Dermis blood vessel endothelial cell (primary cell): ENCODE measurements around the gene PLD2. TPM values are rescaled to one million over a fixed set of nuclear protein-coding genes. Genes with fewer than 3 reads are reported as not detected.
"Not testable (repeated sequence)": the region's sequence is repeated elsewhere in the genome, so short reads cannot be mapped to it uniquely, and the experiment has no call there.

Experiments
- DNase-seq: peaks from one replicate; pipeline ENCODE4 v3.0.0; 2010
- total RNA-seq: library from RNA; depleted of rRNA; stranded (reverse); fragments of >200 nt; gene quantifications from 2 replicates; pipeline ENCODE4 v1.2.3, GENCODE V29; 2014

Gene PLD2
- total RNA-seq, 1 donor from 2014 or later: 35.1 TPM

- DNase-seq: no peak
Measured at GRCh38 chr17:4837471-4838308, 30.7 kb downstream of the PLD2 start.

- no peak for DNase-seq
Measured at GRCh38 chr17:4838309-4838785, 31.4 kb downstream of the PLD2 start.

DNA sequence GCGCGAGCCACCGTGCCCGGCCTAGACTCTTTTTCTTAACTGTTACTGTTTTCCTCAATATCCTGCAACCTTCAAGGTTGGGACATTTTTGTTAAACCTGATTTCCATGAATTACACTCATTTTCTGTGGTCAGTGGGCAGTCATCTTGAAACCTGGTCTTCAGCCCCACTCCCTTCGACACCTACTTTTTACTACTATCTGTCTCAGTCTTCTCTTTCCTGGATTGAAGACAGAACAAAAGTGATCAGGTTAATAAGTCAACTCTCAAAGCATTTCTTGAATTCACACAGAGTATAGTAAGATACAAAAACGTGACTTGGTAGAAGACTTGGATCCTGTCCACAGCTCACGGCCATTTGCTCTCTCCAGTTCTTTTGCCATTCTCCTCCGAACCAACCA, 32.3 kb downstream of the PLD2 start:
- DNase-seq: no peak

DNA sequence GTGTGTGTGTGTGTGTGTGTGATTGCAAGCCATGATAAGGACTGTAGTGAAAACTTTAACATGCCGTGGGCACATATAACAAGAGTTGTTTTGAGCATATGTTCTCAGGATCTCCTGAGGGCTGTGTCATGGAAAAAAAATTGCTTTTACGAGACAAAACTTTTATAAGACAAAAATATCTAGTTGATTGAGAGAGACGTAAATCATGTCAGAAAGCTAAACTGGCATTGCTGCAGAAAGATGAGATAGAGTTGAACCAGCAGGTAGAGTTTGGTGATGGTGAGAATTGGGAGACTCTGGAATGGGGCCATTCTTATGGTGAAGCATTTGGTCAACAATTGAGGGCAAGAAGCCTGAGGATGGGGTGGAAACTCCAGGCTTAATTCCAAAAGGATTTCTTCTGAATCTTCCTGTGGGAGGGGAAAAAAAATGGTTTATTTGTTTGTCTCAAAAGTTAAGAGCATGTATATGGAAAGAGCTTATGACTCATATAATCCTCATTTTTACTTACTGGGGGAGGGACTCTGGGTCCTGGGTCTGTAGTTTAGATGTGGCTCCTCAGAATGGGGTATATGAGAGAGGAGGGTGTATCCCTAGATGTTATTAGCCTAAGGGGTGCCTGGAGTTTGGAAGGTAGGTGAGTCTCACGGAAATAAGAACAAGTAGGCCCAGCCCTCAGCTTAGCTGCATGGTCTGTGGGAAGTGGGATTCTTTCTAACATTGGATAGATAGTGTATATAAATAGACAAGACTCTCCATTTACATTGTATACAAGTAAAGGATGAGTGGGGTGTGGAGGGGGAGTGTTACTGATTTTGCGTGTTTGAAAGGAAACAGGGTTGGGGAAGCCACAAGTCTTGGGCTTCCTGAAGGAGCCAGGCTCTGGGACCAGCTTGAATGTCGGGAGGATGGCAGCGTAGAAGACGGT, 33.3 kb downstream of the PLD2 start:
- no peak for DNase-seq

DNA sequence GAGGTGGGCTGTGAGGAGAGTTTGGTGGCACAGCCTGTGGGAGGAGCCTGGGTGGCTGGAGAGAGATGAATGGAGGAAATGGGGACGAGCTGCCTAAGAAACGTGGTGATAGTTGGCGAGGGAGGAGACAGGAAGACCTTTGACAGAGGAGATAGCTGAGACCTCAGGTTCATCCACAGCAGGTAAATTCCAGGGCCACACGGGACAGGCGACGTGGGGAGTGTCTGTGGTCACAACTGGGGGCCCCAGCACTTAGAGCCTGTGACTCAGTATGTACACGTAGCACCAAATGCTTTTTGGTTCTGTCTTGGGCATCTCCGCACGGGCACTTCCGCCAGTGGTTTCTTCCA, 33.9 kb downstream of the PLD2 start:
- DNase-seq: no peak

DNA sequence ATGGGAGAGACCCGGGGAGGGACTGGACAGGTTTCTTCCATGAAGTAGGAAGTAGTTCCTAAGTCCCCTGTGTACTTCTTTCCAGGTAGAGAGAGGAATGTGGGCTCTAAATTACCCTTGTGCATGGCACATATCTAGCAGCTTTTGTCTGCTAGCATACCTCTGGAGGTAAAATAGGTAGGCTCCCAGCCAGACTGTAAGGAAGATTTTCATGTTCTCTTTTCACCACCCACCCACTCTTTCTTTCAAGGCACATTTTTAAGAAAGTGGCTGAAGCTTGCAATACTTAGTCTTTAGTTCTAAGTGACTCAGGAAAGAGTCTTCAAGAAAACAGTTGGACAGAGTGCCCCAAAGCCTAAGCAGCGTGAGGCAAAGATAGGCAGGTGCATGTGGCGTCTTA, 35.4 kb downstream of the PLD2 start:
- DNase-seq: no peak

DNA sequence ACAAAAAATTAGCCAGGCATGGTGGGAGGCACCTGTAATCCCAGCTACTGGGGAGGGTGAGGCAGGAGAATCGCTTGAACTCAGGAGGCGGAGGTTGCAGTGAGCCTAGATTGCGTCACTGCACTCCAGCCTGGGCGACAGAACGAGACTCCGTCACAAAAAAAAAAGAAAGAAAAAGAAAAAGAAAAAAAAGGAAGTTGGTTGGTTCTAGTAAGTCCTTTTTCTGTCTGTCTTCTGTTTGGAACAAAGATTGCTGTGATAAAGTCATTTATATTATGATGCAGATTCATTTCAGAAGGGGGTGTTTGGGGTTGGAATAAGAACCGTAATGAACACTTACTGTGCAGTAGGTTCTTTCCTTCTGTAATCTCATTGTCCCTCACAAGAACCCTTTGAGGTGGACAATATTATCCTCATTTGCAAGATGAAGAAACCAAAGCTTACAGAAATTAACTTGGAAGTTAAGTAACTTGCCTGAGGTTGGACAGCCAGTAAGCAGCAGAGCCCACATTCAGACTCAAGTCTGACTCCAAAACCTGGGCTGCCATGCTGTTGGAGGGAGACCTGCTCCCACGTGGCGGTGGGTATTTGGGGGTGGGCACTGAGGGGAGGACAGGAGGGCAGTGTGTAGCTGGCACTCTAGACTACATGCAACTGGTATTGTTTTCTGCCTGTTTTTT, 36.5 kb downstream of the PLD2 start:
- no peak for DNase-seq

- no peak for DNase-seq
Measured at GRCh38 chr17:4845118-4845517, 38.2 kb downstream of the PLD2 start.

DNA sequence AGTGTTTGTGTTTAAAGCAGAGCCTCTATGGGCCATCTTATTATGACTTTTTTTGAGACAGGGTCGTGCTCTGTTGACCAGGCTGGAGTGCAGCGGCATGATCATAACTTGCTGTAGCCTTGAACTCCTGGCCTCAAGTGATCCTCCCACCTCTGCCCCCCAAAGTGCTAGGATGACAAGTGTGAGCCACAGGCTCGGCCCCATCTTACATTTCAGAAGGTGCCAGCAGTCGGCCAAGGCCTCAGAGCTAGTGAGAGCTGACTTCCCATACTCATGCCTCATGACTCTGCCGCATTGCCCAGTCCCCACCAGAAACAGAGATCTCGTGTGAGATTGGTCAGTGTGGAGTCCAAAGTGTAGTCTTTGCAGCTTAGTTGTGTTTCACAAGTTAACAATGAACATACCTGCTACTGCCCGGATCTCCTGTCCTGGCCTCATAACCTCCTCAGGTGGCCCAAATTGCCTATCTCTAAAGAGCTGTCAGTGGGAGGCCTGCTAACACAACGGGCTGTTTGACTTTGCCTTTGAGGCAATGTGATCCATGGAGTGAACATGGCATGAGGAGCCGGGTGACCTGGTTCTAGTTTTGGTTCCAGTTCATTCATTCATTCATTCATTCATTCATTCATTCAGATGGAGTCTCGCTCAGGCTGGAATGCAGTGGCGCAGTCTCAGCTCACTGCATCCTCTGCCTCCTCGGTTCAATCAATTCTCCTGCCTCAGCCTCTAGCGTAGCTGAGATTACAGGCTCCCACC, 39.9 kb downstream of the PLD2 start:
- DNase-seq: no peak

DNA sequence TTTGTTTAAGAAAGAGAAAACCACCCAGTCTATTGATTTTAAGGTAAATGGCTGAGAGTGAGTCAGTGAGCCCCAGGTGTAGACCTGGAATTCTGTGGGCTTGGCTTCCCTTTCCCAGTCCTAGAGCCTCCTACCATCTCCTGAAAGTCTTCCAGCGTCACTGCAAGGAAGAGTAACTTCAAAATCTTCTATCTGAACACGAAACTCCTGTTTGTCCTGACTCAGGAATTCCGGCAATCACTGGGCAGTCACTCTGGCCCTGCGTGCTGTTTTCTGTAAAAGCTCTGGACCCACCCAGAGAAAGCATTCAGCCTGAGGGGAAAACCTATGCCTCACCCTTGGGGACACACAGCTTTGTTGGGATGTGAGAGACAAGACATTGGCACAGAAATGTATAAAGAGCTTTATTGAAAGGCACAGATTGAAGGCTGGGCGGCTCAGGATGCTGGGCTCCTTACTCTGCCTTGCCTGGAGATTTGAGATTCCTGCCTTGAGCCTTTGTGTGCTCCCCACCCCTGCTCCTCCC, 42.1 kb downstream of the PLD2 start:
- no peak for DNase-seq

DNA sequence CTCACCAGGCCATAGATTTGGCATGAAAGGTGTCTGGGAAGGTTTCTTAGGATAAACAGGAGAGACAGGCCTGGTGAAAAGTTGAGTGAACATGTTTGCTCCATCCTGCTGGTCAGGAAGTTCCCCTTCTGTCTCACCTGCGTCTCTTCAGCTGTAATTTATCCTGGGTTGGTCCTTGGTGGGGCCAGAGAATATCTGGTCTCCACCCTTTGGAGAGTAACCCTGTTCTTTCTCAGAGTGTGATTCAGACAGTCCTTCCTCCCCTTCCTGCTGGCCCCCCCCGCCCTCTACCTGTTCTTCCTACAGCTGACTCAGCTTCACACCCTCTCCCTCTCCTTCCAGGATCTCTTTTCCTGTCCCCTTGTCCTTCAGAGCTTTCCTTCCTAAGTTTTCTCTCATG, 43.3 kb downstream of the PLD2 start:
- DNase-seq: peak; percentile 15

GRCh38 chr17:4851084-4851483, 44.1 kb downstream of the PLD2 start:
- no peak for DNase-seq

- DNase-seq: peak; percentile 78
Measured at GRCh38 chr17:4852567-4853207, 45.7 kb downstream of the PLD2 start.

GRCh38 chr17:4853208-4853671, 46.3 kb downstream of the PLD2 start:
- no peak for DNase-seq

DNA sequence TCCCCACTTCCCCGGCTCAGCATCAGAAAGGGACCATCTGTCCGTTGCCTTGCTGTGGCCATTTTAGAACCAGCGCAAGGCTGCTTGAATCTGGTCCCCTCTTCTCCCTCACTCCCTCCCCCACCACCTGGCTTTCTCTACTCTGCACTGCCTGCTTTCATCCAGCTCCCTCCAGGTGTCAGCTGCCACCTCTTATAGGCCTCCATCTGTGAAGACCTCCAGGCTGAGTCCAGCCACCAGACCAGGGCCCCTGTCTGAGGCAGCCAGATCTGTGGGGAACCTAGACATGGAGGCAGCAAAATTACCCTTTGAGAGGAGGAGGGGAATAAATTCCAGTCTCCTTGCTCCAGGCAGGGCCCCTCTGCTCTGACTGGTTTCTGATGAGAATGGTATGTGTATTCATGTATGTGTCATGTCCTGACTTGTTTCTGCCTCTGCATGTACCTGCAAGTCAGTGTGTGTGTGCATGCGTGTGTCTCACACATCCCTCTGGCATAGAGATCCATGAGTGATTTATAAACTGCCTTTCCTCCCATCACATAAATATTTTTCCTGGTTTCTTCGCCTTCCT, 47.2 kb downstream of the PLD2 start:
- DNase-seq: peak; percentile 37

DNA sequence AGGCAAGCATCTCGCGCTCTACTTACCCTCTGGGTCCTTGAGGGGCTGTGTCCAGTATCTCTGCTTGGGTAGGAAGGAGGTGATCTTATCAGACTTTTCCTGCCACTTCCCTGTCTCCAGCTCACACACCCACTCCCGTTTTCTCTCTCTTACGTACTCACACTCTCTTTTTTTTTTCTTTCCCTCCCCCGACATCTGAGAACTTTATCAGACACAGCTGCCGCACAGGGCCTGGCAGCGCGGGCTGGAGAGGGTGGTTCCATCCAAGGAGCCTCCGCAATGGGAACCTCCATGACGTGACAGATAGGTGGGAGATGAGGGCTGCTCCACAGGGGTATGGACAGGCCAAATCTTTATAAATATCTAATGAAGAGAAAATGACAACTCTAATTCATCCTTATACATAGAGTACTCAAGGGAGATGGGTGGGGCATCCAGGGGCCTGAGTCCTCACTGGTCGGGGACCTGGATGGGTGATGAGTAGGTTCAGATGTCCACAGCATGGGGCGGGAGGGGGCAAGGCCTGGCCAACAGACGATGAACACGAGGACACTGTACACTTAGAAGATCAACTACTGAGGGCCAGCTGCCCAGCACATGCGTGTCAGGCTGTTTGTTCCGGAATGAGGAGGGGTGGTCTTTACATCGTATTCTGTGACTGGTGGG, 49.5 kb downstream of the PLD2 start:
- DNase-seq: peak; percentile 15

DNA sequence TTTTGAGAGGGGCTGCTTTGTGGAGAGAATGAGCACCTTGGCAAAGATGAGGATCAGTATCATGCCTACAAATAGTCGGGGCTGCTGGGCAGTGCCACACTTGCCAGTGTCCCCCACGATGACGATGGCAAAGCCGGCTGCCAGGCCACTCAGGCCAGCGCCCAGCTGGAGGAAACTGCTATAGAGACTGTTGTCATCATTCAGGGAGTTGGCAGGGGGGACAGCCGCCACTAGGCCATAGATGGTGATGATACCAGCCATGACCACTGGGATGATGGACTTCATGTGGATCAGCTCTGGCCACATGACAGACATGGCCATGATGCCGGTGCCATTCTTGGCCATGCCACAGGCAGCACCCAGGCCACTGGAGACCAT, 50.0 kb downstream of the PLD2 start:
- DNase-seq: no peak

- DNase-seq: not testable (repeated sequence)
Measured at GRCh38 chr17:4857347-4857746, 50.4 kb downstream of the PLD2 start.

GRCh38 chr17:4858068-4858881, 51.3 kb downstream of the PLD2 start:
- peak; percentile 86 for DNase-seq

- peak; percentile 66 for DNase-seq
Measured at GRCh38 chr17:4858882-4859260, 51.9 kb downstream of the PLD2 start.
